Measurements from ENCODE around the gene CSNK1A1.

Gene CSNK1A1

GRCh38 chr5:149519601-149520000 lies 31.6 kb downstream of the CSNK1A1 start:
- no peak for ATAC-seq

DNA sequence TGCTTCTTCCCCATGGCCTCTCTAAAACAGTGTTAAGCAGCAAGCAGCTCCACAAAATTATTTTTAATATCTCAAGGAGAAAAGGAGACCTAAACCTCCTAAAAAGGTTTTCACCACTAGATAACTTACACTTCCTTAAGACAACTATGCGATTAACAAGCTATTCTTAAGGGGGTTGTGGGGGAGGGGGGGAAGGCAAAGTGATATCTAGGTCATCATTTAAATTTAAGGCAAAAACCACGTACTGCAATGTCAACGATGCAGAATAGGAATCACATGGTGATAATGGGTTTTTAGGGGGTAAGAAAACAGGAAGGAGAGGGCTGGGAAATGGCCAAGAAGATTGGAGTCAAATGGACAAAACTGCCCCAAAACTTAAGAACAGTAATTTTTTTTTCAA lies 32.6 kb downstream of the CSNK1A1 start:
- no peak for ATAC-seq
- TF ChIP-seq RARB (CRISPR knock-in tag; IDR thresholded peaks at IDR 0.05) (no peak), CSDC2 (CRISPR knock-in tag; IDR thresholded peaks at IDR 0.05) (no peak), PATZ1 (CRISPR knock-in tag; IDR thresholded peaks at IDR 0.05; ENCODE audit: borderline replicate concordance) (no peak), BACH2 (CRISPR knock-in tag; IDR thresholded peaks at IDR 0.05; ENCODE audit: borderline replicate concordance) (no peak), ARNTL (CRISPR knock-in tag; IDR thresholded peaks at IDR 0.05; ENCODE audit: borderline replicate concordance, low read depth) (no peak), TSHZ2 (CRISPR knock-in tag; IDR thresholded peaks at IDR 0.05) (no peak), SNAI2 (CRISPR knock-in tag; IDR thresholded peaks at IDR 0.05) (no peak), ZFP30 (CRISPR knock-in tag; IDR thresholded peaks at IDR 0.05) (no peak), PPARA (CRISPR knock-in tag; IDR thresholded peaks at IDR 0.05; ENCODE audit: borderline replicate concordance) (no peak), GLIS3 (CRISPR knock-in tag; IDR thresholded peaks at IDR 0.05) (no peak), CREB5 (CRISPR knock-in tag; IDR thresholded peaks at IDR 0.05; ENCODE audit: low read depth) (no peak), ZNF8 (CRISPR knock-in tag; IDR thresholded peaks at IDR 0.05) (no peak), TOX (CRISPR knock-in tag; IDR thresholded peaks at IDR 0.05; ENCODE audit: borderline replicate concordance) (no peak)
- TF ChIP-seq, protein P1, sequence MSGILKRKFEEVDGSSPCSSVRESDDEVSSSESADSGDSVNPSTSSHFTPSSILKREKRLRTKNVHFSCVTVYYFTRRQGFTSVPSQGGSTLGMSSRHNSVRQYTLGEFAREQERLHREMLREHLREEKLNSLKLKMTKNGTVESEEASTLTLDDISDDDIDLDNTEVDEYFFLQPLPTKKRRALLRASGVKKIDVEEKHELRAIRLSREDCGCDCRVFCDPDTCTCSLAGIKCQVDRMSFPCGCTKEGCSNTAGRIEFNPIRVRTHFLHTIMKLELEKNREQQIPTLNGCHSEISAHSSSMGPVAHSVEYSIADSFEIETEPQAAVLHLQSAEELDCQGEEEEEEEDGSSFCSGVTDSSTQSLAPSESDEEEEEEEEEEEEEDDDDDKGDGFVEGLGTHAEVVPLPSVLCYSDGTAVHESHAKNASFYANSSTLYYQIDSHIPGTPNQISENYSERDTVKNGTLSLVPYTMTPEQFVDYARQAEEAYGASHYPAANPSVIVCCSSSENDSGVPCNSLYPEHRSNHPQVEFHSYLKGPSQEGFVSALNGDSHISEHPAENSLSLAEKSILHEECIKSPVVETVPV (CRISPR knock-in tag; IDR thresholded peaks at IDR 0.05) = no peak

More at GRCh38 chr5:149519601-149520000, 31.6 kb downstream of the CSNK1A1 start:
- TF ChIP-seq SNAI2 (CRISPR knock-in tag; IDR thresholded peaks at IDR 0.05) = no peak
- TF ChIP-seq ESRRG (CRISPR knock-in tag; IDR thresholded peaks at IDR 0.05) = no peak
- TF ChIP-seq RARB (CRISPR knock-in tag; IDR thresholded peaks at IDR 0.05) = no peak
- TF ChIP-seq, protein P1 (CRISPR knock-in tag; IDR thresholded peaks at IDR 0.05) = no peak
- no peak for TF ChIP-seq CREB5 (CRISPR knock-in tag; IDR thresholded peaks at IDR 0.05; ENCODE audit: low read depth)
- TF ChIP-seq ZNF70 (CRISPR knock-in tag; IDR thresholded peaks at IDR 0.05) = no peak
- no peak for TF ChIP-seq ZFP3 (CRISPR knock-in tag; IDR thresholded peaks at IDR 0.05)

DNA sequence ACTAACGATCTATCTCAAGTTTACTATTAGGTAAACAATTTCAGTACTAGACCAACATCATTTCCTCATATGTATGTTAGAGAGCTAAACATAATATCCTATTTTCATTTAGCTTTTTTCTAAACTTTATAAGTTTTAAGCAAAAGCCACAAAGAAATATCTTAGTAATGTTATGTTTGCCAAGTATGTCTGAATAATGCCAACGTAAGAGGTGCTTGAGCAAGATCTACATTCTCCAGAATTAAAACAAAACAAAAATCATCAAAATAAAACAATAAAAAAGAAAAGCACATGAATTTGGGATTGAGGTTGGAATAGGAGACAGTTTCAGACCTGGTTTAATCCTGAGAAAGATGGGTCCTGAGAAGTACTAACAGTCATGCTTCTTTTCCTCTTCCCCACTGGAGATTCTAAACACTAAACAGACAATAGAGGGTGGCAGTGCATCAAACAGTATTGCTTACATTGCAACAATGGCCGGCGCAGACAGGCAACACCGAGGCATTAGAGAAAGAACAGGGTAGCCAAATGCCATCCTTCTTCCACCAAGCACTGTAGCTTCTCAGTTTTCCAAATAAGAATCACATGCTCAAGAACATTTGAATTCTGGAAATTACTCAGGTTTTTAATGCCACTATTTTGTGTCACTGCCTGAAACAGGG lies 33.6 kb downstream of the CSNK1A1 start:
- ATAC-seq = peak; percentile 56
- no peak for TF ChIP-seq TOX (CRISPR knock-in tag; IDR thresholded peaks at IDR 0.05; ENCODE audit: borderline replicate concordance)
- TF ChIP-seq, protein P1 (CRISPR knock-in tag; IDR thresholded peaks at IDR 0.05) = no peak
- no peak for TF ChIP-seq PATZ1 (CRISPR knock-in tag; IDR thresholded peaks at IDR 0.05; ENCODE audit: borderline replicate concordance)
- no peak for TF ChIP-seq ARNTL (CRISPR knock-in tag; IDR thresholded peaks at IDR 0.05; ENCODE audit: borderline replicate concordance, low read depth)
- no peak for TF ChIP-seq SNAI2 (CRISPR knock-in tag; IDR thresholded peaks at IDR 0.05)
- no peak for TF ChIP-seq PPARA (CRISPR knock-in tag; IDR thresholded peaks at IDR 0.05; ENCODE audit: borderline replicate concordance)
- TF ChIP-seq GLIS3 (CRISPR knock-in tag; IDR thresholded peaks at IDR 0.05) = no peak
- no peak for TF ChIP-seq RARB (CRISPR knock-in tag; IDR thresholded peaks at IDR 0.05)
- TF ChIP-seq ISL1 (CRISPR knock-in tag; IDR thresholded peaks at IDR 0.05) = no peak
- no peak for TF ChIP-seq ESRRG (CRISPR knock-in tag; IDR thresholded peaks at IDR 0.05)
- TF ChIP-seq ZNF8 (CRISPR knock-in tag; IDR thresholded peaks at IDR 0.05) = no peak
- TF ChIP-seq ZNF70 (CRISPR knock-in tag; IDR thresholded peaks at IDR 0.05) = no peak
- no peak for TF ChIP-seq CSDC2 (CRISPR knock-in tag; IDR thresholded peaks at IDR 0.05)
- no peak for TF ChIP-seq OSR1 (CRISPR knock-in tag; IDR thresholded peaks at IDR 0.05)
- no peak for TF ChIP-seq ZC3H10 (CRISPR knock-in tag; IDR thresholded peaks at IDR 0.05)
